ENCODE data around the gene OSBP2.

DNA sequence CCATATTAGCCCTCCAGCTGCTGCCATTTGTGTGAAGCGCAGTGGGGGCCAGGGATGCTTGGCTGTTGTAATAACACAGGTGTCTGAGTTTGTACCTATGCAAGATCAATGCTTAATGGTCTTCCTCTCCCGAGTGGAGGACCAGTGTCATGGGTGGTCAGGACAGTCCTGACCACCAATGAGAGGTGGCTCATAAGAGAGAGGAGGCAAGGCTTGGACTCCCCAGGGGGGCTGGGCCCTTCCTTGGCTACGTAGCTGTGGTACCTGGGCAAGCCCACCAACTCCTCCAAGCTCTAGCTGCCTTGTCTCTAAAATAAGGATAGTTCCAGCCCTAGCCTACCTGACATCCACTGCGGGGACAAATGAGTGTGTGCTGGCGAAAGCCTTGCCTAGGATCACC, 79.2 kb downstream of the OSBP2 start:
- TF ChIP-seq, protein P1, sequence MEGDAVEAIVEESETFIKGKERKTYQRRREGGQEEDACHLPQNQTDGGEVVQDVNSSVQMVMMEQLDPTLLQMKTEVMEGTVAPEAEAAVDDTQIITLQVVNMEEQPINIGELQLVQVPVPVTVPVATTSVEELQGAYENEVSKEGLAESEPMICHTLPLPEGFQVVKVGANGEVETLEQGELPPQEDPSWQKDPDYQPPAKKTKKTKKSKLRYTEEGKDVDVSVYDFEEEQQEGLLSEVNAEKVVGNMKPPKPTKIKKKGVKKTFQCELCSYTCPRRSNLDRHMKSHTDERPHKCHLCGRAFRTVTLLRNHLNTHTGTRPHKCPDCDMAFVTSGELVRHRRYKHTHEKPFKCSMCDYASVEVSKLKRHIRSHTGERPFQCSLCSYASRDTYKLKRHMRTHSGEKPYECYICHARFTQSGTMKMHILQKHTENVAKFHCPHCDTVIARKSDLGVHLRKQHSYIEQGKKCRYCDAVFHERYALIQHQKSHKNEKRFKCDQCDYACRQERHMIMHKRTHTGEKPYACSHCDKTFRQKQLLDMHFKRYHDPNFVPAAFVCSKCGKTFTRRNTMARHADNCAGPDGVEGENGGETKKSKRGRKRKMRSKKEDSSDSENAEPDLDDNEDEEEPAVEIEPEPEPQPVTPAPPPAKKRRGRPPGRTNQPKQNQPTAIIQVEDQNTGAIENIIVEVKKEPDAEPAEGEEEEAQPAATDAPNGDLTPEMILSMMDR (IDR thresholded peaks at IDR 0.05) = no peak
- TF ChIP-seq POLR2A (IDR thresholded peaks at IDR 0.05) = no peak
